ENCODE results near the gene PIBF1.

PIBF1 gene

DNA sequence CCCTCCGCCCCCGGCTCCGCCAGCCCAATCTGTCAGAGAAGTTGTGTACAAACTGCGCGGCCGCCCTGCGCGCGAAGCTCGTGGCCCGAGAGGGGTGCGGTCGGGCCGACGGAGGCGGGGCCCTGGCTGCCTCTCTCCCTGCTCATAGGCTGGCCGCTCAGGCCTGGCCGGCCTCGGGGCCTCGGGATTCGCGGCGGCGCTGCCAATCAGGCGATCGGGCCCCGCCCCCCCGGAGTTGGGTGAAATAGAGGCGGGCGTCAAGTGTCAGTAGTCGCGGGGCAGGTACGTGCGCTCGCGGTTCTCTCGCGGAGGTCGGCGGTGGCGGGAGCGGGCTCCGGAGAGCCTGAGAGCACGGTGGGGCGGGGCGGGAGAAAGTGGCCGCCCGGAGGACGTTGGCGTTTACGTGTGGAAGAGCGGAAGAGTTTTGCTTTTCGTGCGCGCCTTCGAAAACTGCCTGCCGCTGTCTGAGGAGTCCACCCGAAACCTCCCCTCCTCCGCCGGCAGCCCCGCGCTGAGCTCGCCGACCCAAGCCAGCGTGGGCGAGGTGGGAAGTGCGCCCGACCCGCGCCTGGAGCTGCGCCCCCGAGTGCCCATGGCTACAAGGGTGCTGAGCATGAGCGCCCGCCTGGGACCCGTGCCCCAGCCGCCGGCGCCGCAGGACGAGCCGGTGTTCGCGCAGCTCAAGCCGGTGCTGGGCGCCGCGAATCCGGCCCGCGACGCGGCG lies 277.0 kb downstream of the PIBF1 start, which contains the start of gene KLF5:
Gene KLF5, plus strand, starts transcription at position 270 of the 724 bp plus-strand sequence. Its CDS starts 323 bp downstream, at position 593.
- H3K27ac ChIP-seq: peak within 1 kb of the TSS; percentile 93
- POLR2A ChIA-PET (ENCODE audit: low non-redundant PET): interaction anchor here (0.6 to 1.1 kb wide), 3 partner anchors 96 to 331 kb away, joined by 3 read pairs; no protein-coding TSS in a partner anchor

DNA sequence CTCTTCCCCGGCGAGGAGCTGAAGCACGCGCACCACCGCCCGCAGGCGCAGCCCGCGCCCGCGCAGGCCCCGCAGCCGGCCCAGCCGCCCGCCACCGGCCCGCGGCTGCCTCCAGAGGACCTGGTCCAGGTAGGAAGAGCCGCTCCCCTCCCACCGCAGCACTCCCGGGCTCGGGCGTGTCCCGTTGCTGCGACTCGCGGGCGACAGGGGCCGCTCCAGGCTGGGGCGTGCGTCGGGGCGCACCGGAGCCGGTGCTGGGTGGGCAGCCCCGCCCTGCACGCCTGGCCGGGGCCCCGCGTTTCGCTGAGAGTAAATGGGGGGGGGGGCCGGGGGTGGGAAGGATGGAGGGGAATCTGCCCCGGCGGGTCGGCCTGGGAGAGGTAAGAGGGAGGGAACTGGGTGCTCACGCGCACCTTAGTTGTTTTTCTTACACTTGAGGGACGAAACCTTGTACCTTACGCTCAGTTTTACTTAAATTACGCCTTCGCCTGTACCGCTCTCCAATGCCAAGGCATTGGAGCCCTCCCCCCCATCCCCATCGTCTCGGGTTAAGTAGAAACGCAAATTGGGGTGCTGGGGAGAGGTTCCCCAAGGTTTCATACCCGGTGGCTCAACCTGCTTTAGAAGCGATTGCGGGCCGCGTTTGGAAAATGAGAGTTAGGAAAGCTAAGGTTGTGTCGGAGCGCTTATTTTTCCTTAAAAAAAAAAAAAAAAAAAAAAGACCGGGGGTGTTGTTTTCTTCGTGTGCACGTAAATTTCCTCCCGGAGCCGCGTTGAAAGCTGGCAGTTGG lies 277.7 kb downstream of the PIBF1 start:
- CTCF ChIA-PET: no interaction called here
- no peak for DNase-seq (ENCODE audit: low spot score)
- TF ChIP-seq, protein P1, sequence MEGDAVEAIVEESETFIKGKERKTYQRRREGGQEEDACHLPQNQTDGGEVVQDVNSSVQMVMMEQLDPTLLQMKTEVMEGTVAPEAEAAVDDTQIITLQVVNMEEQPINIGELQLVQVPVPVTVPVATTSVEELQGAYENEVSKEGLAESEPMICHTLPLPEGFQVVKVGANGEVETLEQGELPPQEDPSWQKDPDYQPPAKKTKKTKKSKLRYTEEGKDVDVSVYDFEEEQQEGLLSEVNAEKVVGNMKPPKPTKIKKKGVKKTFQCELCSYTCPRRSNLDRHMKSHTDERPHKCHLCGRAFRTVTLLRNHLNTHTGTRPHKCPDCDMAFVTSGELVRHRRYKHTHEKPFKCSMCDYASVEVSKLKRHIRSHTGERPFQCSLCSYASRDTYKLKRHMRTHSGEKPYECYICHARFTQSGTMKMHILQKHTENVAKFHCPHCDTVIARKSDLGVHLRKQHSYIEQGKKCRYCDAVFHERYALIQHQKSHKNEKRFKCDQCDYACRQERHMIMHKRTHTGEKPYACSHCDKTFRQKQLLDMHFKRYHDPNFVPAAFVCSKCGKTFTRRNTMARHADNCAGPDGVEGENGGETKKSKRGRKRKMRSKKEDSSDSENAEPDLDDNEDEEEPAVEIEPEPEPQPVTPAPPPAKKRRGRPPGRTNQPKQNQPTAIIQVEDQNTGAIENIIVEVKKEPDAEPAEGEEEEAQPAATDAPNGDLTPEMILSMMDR (conservative IDR thresholded peaks at IDR 0.05; ENCODE audit: low read depth): peak; percentile 51
- POLR2A ChIA-PET (ENCODE audit: low non-redundant PET): interaction anchor here (0.7 to 1.1 kb wide), 2 partner anchors 97 to 118 kb away, joined by 3 to 4 read pairs; no protein-coding TSS in a partner anchor
- H3K27ac ChIP-seq: peak overlapping the region; percentile 93

More for the DNA sequence above, 277.0 kb downstream of the PIBF1 start, which contains the start of gene KLF5:
- TF ChIP-seq, protein P1 (conservative IDR thresholded peaks at IDR 0.05; ENCODE audit: low read depth): no peak
- peak; percentile 97 for DNase-seq (ENCODE audit: low spot score)
- CTCF ChIA-PET: interaction anchor here (0.6 to 0.8 kb wide), 2 partner anchors 12 to 104 kb away, joined by 3 to 4 read pairs; no protein-coding TSS in a partner anchor

DNA sequence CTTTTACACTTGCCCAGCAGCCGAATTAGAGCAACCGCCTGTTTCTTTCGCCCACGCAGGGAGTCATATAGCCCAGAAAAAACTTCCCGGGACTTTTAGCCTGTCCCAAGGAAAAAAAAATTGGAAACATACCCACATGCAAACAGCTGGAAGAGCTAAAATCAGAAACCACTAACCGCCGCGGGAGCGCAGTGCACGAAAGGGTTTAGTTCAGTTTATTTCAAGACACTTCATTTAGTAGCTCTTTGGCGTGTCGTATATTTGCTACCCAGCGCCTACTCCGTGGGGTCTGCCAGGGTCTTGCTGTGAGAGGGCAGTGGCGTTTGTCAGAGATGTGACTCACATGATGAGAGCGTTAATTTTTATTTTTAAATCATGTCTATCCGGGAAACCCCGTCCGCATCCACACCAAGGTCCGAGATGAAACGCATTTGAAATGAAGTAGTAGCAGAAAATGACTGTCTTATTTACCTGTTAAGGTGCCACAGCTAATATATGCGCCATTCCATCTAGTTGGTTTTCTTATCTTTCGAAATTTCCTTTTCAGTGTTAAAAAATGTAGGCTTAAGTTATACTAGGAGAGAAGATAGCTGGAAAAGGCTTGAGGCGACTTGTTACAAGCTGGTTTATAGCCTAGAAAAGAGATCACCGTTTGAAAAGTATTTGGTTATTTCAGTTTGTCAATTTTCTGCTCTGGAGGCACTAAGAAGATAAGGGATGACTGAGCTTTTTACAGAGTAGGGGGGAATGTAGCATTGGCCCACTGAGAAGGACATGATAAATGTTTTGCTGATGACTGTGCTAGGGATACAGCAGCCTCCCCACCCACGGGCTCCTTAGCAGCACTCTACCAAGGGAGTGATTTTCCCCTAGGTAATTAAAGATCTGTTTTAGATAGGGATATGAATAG lies 278.6 kb downstream of the PIBF1 start:
- ChIA-PET CTCF (interaction anchor here (0.6 kb wide), 2 partner anchors 8 to 485 kb away, joined by 3 to 5 read pairs; no protein-coding TSS in a partner anchor), POLR2A (ENCODE audit: low non-redundant PET) (interaction anchor here (0.7 kb wide), 1 partner anchor 118 kb away, joined by 4 read pairs; no protein-coding TSS in a partner anchor)
- TF ChIP-seq, protein P1 (conservative IDR thresholded peaks at IDR 0.05; ENCODE audit: low read depth): no peak
- DNase-seq (ENCODE audit: low spot score): peak; percentile 70
- peak overlapping the region; percentile 93 for H3K27ac ChIP-seq

DNA sequence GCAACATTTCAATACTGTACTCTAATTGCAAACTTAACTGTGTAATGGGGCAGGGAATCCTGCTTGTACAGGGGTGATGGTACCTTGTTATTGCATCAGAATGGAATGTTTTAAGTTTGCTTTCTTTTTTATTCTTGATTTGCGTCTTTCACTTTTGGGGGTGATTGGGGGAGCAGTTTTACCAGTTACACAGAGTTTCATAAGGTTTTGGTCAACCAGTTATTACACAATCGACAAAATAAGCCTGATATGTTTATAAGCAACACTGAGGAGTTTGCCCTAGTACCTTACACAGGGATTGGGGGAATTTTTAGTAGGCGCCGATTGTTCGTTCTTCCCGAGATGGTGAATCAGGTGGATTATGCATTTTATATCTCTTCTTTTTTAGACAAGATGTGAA lies 279.5 kb downstream of the PIBF1 start:
- DNase-seq (ENCODE audit: low spot score): no peak
- H3K27ac ChIP-seq: peak overlapping the region; percentile 81
- TF ChIP-seq, protein P1 (conservative IDR thresholded peaks at IDR 0.05; ENCODE audit: low read depth): no peak
- ChIA-PET CTCF (no interaction called here), POLR2A (ENCODE audit: low non-redundant PET) (no interaction called here)

DNA sequence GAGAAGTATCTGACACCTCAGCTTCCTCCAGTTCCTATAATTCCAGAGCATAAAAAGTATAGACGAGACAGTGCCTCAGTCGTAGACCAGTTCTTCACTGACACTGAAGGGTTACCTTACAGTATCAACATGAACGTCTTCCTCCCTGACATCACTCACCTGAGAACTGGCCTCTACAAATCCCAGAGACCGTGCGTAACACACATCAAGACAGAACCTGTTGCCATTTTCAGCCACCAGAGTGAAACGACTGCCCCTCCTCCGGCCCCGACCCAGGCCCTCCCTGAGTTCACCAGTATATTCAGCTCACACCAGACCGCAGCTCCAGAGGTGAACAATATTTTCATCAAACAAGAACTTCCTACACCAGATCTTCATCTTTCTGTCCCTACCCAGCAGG lies 279.9 kb downstream of the PIBF1 start:
- H3K27ac ChIP-seq: peak overlapping the region; percentile 81
- ChIA-PET POLR2A (ENCODE audit: low non-redundant PET) (interaction anchor here (0.5 kb wide), 1 partner anchor 272 kb away, joined by 5 read pairs; no protein-coding TSS in a partner anchor), CTCF (no interaction called here)
- TF ChIP-seq, protein P1 (conservative IDR thresholded peaks at IDR 0.05; ENCODE audit: low read depth): no peak
- no peak for DNase-seq (ENCODE audit: low spot score)
